ENCODE measurements around the gene MOSMO.

Gene MOSMO

DNA sequence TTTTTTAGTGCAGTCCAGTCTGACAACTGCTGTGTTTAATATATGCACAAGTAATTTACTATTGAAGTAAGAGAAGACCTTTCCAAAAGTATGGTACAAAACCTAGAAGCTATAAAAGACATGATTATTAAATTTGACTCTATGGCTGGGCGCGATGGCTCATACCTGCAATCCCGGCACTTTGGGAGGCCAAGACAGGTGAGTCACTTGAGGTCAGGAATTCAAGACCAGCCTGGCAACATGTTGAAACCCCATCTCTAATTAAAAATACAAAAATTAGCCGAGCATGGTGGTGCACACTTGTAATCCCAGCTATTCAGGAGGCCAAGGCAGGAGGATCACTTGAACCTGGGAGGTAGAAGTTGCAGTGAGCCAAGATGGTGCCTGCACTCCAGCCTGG is 43.1 kb downstream of the MOSMO start:
- DNase-seq (ENCODE audit: low spot score), result no peak

DNA sequence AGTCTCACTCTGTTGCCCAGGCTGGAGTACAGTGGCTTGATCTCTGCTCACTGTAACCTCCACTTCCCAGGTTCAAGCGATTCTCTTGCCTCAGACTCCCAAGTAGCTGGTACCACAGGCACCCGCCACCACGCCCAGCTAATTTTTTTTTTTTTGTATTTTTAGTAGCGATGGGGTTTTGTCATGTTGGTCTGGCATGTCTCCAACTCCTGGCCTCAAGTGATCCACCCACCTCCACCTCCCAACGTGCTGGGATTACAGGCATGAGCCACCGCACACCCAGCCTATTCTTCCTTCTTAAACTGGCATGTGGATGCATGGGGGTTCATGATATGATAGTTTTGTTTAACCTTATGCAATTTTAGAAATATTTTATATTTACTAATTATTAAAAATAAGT is 45.1 kb downstream of the MOSMO start:
- DNase-seq (ENCODE audit: low spot score), result no peak

DNA sequence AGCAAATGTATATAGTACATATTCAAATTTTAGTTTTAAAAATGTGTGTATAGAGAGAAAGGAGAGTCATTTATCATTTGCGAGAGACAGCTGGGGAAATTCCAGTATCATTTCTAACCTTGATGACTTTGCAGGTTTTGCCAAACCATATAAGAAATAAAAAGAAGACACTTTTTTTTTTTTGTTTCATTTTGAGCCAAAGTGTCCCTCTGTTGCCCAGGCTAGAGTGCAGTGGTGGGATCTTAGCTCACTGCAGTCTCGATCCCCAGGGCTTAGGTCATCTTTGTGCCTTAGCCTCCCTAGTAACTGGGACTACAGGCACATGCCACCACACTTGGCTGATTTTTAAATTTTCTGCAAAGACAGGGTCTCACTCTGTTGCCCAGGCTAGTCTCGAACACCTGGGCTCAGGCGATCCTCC is 46.0 kb downstream of the MOSMO start:
- DNase-seq (ENCODE audit: low spot score), result no peak

DNA sequence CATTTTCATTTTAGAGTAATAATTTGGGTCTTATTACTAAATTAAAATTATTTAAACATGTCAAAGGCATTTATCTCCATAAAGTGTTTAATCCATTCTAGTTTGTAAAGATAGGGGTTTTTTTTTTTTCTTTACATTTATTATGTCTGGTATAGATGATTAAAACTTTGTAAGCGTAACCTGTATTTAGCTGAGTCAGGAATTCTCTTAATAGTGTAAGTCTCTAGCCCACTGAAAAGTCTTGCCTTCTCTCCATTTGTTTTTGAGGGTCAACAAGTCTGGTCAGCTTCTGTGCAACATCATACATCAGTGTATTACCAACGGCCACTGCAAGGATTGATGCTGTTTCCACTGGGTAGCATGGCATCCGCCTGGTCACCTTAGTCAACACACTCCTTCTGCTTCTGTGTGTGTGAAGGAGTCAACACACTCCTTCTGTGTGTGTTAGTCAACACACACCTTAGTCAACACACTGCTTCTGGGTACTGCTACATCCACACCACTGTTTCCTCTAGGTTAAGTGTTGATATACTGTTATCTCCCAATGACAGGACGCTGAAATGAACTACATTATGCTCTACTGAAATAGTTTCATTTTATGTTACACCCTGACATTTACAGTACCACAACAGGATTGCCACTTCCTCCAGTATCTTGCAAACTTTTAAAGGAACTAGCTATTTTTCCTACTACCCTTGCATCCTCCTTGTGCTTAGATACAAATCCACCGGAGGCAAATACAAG is 47.1 kb downstream of the MOSMO start:
- no peak for DNase-seq (ENCODE audit: low spot score)

DNA sequence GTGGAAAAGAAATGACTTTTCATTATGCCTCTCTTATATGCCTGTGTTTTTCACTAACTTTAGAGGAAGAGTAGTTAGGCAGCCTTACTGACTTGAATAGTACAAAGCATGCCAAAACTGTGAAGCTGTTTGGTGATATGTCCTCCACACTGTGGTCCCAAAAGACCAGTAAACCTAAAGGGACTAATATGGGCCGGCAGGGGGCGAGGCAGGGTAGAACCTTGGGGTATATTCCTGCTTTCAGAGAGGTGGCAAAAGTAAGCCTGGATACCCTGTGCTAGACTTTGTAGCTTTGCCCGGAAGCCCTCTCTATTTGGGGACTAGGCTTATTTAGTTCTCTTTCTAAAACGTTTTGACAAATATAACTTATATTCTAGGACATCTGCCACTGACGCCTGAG is 48.0 kb downstream of the MOSMO start:
- DNase-seq (ENCODE audit: low spot score), result no peak

DNA sequence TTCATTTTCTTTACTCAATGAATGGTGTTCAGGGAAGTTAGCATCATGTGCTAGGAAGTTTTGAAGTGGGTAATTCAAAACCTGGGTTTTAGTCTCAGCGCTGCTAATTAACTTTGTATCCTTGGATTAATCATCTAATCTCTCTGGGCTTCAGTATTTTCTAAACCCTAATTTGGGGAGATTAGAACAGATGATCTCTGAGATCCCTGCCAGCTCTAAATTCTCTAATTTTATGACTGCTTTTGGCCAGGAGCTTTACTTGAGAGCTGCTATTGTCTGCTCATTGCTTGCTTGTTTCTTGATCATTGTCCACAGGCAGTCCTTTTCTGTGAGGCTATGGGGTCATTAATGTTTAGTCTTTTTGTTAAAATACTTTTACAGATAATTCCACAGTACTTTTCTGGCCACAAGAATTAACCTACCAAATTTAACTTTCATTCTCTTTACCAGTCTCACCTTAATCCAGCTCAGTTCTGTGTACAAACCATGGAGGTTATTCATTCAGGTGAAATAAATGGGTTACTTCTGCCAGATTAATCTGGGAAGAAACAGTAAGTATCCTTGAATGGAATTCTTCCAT is 56.1 kb downstream of the MOSMO start:
- DNase-seq (ENCODE audit: low spot score), result no peak

DNA sequence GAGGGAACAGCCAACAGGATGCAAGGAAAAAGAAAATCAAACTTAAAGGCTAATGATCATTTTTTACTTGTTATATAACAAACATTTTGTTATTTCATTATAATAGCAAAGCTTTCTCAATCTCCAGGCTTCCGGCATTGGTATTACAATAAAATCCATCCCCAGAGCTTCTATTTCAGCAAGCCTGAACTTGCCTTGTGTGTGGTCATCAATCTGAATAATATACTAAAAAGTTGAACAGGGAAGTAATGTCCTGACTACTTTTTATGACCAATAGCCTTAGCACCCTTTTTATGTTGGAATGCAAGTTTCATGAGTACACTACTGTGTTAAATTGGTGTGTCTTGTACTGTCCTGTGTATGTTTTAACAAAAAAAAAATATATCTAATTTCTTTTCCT is 57.3 kb downstream of the MOSMO start:
- DNase-seq (ENCODE audit: low spot score), result no peak

DNA sequence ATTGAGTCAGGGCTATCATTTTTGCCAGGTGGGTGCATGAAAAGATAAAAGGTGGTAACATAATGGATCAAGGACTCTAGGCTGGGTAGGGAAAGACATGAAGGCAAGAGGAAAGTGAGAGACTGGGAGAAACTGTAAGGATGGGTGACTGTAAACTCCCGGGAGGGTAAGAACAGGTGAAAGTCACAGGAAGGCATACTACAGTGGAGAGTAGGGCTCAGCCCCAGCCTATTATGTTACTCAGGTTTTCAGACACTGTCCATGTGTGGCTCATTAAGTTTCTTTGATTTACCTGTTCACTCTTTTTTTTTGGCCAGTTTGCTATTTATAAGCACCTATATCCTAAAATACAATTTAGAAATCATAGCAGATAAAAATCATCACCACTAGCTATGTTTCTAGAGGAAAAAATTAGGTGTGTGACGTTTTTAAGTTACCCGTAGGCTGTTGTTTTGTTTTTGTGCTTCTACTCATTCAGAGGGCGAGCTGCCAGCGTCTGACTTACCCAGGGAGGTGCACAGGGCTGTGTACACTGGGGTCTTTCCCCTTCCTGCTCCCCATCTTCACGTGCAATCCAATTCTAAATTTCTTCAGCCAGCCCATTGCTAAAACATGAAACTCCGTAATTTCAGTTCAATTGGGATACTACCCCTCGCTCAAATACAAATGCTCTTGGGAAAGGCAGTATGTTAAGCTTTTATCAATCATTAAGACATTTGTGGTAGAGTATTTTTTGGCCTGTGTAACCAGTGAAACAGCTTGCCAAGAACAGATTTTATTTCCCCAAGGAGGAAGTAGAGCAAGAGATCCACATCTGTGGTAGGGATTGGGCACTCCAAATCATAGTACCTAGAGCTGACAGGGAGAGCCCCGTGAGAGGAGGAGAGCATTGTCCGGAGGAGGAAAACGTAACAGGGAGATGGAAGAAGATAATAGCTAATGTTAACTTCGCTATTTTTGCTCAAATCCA is 62.7 kb downstream of the MOSMO start:
- no peak for DNase-seq (ENCODE audit: low spot score)

DNA sequence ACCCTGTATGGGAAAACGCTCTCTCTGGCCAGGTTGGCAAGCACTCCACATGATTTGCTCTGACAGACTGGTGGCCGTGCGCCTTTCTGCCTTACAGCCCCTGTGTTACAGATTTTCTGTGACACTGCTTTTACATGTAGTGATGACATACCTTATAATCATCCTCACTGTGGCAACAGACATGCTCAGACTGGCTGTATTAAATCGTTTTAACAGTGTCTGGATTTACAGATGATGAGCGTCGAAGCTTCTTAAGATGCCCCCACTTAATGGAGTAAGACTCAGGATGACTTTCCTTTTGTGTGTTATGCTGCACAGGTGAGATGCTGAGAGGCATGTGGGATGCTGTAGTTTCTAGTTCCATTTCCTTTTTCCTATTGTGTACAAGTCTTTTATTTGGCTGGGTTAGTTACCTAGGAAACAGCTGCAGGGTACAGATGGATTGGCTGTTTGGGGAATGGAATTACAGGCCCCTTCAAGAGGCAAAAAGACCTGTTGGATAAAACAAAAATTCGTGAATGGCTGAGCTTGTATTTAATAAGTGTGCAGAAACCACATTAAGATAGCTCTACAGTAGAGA is 63.5 kb downstream of the MOSMO start:
- DNase-seq (ENCODE audit: low spot score), result no peak

- DNase-seq (ENCODE audit: low spot score), result no peak
These were observed 65.4 kb downstream of the MOSMO start for GRCh38 chr16:22073350-22073749.

DNA sequence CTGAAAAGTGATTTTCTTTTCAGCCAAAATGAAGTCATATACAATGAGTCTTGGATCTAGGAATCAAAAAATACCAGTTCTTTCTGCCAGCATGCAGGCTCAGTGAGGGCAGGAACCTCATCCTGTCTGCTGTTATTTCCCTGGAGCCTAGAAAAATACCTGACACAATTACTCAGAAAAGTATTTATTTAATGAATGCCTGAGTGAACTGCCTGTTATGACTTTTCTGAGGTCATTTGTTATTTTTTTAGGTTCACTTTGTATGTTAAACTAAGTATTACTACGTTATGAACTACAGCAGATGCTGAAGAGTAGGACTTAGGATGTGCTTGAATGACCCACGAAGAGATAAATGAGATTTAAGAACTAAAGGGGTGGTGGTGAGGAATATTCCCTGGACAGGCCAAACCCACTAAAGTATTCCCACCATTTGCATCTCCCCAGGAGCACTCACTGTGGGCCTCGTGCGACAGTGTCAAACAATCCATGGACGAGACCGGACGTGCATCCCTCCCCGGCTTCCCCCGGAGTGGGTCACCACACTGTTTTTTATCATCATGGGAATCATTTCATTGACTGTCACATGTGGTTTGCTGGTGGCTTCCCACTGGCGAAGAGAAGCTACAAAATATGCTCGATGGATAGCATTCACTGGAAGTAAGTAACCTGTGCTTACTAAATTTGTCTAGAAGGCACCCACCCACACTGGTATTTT is 67.3 kb downstream of the MOSMO start:
- DNase-seq (ENCODE audit: low spot score), result no peak

- no peak for DNase-seq (ENCODE audit: low spot score)
These were observed 67.9 kb downstream of the MOSMO start for GRCh38 chr16:22075776-22076175.

GRCh38 chr16:22077700-22078313 is 69.9 kb downstream of the MOSMO start:
- peak; percentile 72 for DNase-seq (ENCODE audit: low spot score)

GRCh38 chr16:22078656-22079055 is 70.7 kb downstream of the MOSMO start:
- no peak for DNase-seq (ENCODE audit: low spot score)

GRCh38 chr16:22081050-22081449 is 73.1 kb downstream of the MOSMO start:
- DNase-seq (ENCODE audit: low spot score), result no peak

- no peak for DNase-seq (ENCODE audit: low spot score)
These were observed 78.5 kb downstream of the MOSMO start for GRCh38 chr16:22086440-22086839.

GRCh38 chr16:22088642-22089041 is 80.7 kb downstream of the MOSMO start:
- DNase-seq (ENCODE audit: low spot score), result no peak

- no peak for DNase-seq (ENCODE audit: low spot score)
These were observed 82.0 kb downstream of the MOSMO start for GRCh38 chr16:22089910-22090309.

- DNase-seq (ENCODE audit: low spot score), result no peak
These were observed 83.8 kb downstream of the MOSMO start for GRCh38 chr16:22091721-22092120.

DNA sequence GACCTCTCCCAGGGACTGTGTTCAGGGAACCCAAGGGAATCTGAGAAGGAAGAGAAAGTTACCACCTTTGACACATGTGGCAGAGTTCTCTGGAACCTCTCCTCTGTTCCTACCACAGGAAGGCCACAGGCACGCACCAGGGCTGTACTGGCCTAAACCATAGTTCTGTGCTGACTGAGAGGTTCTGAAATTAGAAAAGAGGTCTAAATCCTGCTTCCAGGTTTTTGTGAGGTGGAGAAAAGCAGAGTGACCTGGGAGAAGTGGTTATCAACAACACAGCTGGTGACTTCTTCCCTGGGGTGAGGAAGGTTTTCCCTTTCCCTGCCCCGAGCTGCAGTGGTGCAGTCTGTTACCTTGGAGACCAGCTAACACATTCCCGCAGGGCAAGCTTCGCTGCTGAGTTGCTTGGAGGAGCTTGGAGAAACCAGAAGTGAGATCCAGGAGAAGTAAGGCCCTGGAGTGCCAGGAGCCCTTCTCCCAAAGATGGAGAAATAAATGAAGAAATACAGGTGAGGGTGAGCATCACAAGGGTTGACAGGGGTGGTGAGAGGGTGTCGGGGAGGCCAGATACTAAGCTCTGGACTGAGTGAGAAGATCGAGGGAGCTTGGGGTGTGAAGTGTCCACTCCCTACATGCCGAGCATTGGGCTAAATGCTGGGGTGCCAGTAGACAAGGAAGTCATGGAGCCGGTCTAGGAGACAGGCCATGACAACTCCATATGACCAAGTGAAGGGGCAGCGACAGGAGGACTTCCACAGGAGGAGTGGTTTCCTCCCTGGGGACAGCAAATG is 84.4 kb downstream of the MOSMO start, which contains the start of gene VWA3A:
VWA3A (plus strand) TSS at position 399 of the 791 bp plus-strand sequence; CDS start at position 496, 97 bp downstream.
- no peak for DNase-seq (ENCODE audit: low spot score)

All from CD4-positive, alpha-beta T cell treated with Interleukin-2 at 100 ng/mL for 4 hours (primary cell).